GM12864 (cell line): ENCODE results near the gene KLLN.
"Not testable (repeated sequence)": the region's sequence is repeated elsewhere in the genome, so short reads cannot be mapped to it uniquely, and the experiment has no call there.

Experiments
- DNase-seq: peaks from one replicate; pipeline ENCODE4 v3.0.0-alpha.2; 2011; ENCODE audit warnings: low read depth
- H3K4me3 ChIP-seq: 2 replicates; pipeline ENCODE4 v1.5.1; 2011; ENCODE audit warnings: mild to moderate bottlenecking, low read depth, low read length, control low read depth
- TF ChIP-seq, protein P1 (sequence below): IDR thresholded peaks from 2 replicates; pipeline ENCODE4 v1.5.1; 2011; ENCODE audit warnings: low read depth, mild to moderate bottlenecking, moderate library complexity, low read length, control low read depth, inconsistent platforms; ENCODE audit errors: missing control alignments

Gene KLLN

DNA sequence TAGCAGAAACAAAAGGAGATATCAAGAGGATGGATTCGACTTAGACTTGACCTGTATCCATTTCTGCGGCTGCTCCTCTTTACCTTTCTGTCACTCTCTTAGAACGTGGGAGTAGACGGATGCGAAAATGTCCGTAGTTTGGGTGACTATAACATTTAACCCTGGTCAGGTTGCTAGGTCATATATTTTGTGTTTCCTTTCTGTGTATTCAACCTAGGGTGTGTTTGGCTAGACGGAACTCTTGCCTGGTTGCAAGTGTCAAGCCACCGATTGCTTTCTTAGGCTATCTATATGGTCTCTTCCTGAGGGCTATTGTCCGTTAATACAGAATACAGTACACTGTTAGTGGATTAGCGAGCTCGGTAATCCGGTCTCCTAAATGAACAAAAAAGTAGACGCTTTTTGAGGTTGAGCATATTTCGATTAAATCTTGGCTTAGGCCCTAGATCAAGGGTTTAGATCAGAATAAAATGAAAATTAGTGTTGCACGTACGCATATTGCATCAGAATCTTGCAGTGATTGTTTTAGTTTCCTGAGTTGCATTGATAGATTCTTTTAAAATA, 1.2 kb upstream of the KLLN start:
- peak overlapping the region; percentile 98 for H3K4me3 ChIP-seq
- DNase-seq: no peak
- TF ChIP-seq, protein P1, sequence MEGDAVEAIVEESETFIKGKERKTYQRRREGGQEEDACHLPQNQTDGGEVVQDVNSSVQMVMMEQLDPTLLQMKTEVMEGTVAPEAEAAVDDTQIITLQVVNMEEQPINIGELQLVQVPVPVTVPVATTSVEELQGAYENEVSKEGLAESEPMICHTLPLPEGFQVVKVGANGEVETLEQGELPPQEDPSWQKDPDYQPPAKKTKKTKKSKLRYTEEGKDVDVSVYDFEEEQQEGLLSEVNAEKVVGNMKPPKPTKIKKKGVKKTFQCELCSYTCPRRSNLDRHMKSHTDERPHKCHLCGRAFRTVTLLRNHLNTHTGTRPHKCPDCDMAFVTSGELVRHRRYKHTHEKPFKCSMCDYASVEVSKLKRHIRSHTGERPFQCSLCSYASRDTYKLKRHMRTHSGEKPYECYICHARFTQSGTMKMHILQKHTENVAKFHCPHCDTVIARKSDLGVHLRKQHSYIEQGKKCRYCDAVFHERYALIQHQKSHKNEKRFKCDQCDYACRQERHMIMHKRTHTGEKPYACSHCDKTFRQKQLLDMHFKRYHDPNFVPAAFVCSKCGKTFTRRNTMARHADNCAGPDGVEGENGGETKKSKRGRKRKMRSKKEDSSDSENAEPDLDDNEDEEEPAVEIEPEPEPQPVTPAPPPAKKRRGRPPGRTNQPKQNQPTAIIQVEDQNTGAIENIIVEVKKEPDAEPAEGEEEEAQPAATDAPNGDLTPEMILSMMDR: no peak

DNA sequence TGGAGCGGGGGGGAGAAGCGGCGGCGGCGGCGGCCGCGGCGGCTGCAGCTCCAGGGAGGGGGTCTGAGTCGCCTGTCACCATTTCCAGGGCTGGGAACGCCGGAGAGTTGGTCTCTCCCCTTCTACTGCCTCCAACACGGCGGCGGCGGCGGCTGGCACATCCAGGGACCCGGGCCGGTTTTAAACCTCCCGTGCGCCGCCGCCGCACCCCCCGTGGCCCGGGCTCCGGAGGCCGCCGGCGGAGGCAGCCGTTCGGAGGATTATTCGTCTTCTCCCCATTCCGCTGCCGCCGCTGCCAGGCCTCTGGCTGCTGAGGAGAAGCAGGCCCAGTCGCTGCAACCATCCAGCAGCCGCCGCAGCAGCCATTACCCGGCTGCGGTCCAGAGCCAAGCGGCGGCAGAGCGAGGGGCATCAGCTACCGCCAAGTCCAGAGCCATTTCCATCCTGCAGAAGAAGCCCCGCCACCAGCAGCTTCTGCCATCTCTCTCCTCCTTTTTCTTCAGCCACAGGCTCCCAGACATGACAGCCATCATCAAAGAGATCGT, 690 bp upstream of the KLLN start:
- peak overlapping the region; percentile 98 for H3K4me3 ChIP-seq
- DNase-seq: not testable (repeated sequence)

DNA sequence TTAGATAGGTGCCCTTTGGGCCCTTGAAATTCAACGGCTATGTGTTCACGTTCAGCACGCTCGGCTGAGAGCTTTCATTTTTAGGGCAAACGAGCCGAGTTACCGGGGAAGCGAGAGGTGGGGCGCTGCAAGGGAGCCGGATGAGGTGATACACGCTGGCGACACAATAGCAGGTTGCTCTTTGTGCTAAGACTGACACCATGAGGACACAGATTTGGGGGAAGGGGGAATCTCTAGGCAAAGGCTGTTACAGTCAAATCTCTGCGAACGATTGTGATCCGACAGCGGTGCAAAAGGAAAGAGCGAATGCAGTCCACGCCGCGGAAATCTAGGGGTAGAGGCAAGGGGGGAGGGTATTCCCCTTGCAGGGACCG, 667 bp downstream of the KLLN start:
- peak; percentile 45 for DNase-seq
- peak overlapping the region; percentile 98 for H3K4me3 ChIP-seq
- TF ChIP-seq, protein P1: no peak

DNA sequence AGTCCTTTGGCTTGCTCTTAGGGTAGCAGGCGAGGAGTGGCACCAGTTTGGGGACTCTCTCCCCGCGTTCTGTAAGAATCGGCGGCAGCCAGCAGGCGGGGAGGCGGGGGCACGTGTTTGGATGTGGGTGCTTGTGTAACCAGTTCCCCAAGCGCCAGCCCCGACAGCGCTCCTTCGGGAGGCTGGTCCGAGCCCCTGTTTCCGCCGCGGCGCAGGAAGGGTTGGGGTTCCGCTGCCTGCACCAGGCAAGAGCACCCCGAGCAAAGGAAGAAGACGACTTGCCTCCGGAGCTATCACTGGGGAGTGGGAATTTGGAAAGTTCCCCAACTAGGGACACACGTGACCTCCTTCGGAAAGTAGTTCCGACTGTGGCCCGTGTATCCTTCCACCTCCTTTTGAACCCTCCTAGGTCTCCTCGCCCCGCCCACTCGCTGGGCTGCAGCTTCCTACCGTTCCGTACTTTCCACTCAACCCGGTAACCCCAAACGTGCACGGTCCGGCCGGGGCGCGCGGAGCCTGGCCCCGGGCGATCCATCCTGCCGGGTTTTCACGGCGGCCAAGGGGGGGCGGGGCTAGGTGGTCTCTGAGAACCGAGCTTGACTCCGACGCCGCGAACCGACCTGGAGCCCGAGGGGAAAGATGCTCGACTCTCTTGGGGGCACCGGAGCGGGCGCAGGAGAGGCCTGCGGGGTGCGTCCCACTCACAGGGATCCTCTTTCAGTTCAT, 1.2 kb downstream of the KLLN start:
- TF ChIP-seq, protein P1: no peak
- peak; percentile 99 for DNase-seq
- H3K4me3 ChIP-seq: peak overlapping the region; percentile 98

DNA sequence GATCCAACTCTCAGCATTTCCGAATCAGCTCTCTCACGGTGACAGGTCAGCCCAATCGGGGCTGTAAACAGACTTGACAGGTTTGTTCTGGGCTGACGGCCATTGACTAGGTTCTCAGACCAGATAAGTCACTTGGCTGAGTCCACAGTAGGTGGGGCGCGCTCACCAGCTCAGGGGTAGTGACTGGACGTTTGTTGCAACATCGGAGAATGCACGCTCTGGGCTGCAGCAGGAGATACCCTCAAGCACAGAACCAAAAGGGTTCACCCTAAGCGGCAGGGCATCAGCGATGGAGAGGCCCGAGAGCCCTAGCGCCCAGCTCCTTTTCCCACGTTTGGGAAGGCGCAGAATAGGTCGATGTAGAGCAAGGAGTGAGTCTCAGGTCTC, 1.8 kb downstream of the KLLN start:
- DNase-seq: peak; percentile 62
- TF ChIP-seq, protein P1: peak; percentile 34
- peak overlapping the region; percentile 98 for H3K4me3 ChIP-seq

DNA sequence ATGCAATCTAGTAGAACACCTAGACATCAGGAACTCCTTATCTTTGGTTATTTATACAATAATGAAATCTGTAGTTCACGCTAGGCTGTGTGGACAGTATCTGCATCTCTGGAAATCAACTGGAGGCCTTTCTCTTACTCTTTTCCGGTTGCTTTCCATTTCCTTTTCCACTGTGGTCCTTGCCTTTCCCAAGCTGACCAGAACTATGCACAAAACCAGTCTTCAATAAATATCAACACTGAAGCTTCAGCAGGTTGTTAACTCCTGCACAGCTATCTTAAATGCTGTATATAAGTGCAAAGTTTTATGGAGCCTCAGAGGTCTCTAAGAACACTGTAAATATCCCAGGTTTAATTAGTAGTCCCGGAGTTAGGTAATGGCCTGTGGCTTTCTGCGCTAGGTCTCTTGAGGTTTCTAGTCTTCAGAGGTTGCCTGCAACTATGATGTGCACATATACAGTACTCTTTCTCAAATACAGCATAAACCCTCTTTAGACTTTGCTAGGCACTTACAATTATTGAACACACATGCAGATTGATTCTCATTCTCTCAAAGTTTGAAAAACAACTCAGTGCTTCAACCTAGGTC, 2.4 kb downstream of the KLLN start:
- H3K4me3 ChIP-seq: peak overlapping the region; percentile 98; the same call in 1 of the 2 replicates
- TF ChIP-seq, protein P1: no peak
- no peak for DNase-seq

DNA sequence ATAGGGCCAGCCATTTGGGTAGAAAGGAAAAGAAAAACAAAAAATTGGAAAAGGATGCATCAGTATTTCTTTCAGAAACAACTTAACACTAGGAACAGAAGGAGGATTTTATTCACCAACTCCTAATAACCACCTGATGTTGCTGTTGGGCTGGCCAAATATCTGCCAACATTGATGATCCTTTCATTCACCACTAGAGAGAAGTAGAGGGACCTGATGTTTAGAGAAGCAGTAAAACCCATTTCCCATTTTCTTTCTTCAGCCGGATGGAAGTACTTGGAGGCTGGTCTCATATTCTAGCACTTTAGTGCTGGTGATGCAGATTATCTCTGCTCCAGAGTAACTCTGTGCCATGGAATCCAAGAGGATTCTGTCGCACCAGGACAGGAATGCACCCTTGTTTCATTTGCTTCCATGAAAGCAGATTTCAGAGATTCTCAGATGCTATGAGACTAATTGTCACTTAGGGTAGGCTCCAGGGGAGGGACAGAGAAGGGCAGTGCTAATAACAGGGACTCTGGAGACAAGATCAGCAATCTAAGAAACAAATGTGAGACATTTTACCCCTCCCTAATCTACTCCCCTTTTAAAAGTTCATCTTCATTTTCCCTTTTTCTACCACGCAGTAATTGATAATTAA, 3.1 kb downstream of the KLLN start:
- no peak overlapping the region; the same call in 1 of the 2 replicates for H3K4me3 ChIP-seq
- peak; percentile 56 for DNase-seq
- TF ChIP-seq, protein P1: peak; percentile 65

DNA sequence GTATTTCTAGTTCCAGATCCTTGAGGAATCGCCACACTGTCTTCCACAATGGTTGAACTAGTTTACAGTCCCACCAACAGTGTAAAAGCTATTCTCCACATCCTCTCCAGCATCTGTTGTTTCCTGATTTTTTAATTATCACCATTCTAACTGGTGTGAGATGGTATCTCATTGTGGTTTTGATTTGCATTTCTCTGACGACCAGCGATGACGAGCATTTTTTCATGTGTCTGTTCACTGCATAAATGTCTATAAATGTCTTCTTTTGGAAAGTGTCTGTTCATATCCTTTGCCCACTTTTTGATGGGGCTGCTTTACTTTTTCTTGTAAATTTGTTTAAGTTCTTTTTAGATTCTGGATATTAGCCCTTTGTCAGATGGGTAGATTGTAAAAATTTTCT, 7.7 kb downstream of the KLLN start:
- not testable (repeated sequence) for DNase-seq, H3K4me3 ChIP-seq

DNA sequence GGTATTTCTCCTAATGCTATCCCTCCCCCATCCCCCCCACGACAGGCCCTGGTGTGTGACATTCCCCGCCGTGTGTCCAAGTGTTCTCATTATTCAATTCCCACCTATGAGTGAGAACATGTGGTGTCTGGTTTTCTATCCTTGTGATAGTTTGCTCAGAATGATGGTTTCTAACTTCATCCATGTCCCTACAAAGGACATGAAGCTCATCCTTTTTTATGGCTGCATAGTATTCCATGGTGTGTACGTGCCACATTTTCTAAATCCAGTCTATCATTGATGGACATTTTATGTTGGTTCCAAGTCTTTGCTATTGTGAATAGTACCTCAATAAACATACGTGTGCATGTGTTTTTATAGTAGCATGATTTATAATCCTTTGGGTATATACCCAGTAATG, 8.1 kb downstream of the KLLN start:
- not testable (repeated sequence) for H3K4me3 ChIP-seq, DNase-seq
